Heart right ventricle (tissue), 16 donors: Measurements from ENCODE around the gene DKK3. TPM values are rescaled to one million over a fixed set of nuclear protein-coding genes. Genes with fewer than 3 reads are reported as not detected.

Experiments used
- ATAC-seq, 8 donors: fragments of 200-7000 bp; cut with Tn5 transposase; one replicate each; pipeline ENCODE4 v1.9.1; 2020; ENCODE audit warnings: mild to moderate bottlenecking in 8 of 8, moderate library complexity in 8 of 8, moderate number of reproducible peaks in 1 of 8
- DNase-seq, 2 donors: peaks; one replicate each; pipeline ENCODE4 v3.0.0-alpha.2; 2020
- H3K27ac ChIP-seq, 10 donors: fragments of 200-600 bp; sonication (generic) in 2 of 10; one replicate each; pipeline versions ENCODE4 v1.5.0 to v1.8.0; 2020 to 2022; ENCODE audit warnings: mild to moderate bottlenecking in 3 of 10
- H3K27me3 ChIP-seq, 7 donors: fragments of 200-600 bp; one replicate each; pipeline ENCODE4 v1.8.0; 2021 to 2022; ENCODE audit warnings: mild to moderate bottlenecking in 2 of 7
- H3K36me3 ChIP-seq, 9 donors: fragments of 200-600 bp; sonication (generic) in 1 of 9; one replicate each; pipeline versions ENCODE4 v1.5.0 to v1.8.0; 2020 to 2022; ENCODE audit warnings: mild to moderate bottlenecking in 2 of 9
- H3K4me1 ChIP-seq, 9 donors: fragments of 200-600 bp; sonication (generic) in 1 of 9; one replicate each; pipeline versions ENCODE4 v1.5.0 to v1.8.0; 2020 to 2022; ENCODE audit warnings: mild to moderate bottlenecking in 4 of 9
- H3K4me3 ChIP-seq, 10 donors: fragments of 200-600 bp; sonication (generic) in 2 of 10; one replicate each; pipeline versions ENCODE4 v1.5.0 to v1.8.0; 2020 to 2022; ENCODE audit warnings: mild to moderate bottlenecking in 7 of 10, moderate library complexity in 2 of 10
- H3K9me3 ChIP-seq, 11 donors: fragments of 200-600 bp in 10 of 11; sonication (generic) in 2 of 11; one replicate each; pipeline versions ENCODE4 v1.5.0 to v1.8.0; 2013 to 2022; ENCODE audit warnings: mild to moderate bottlenecking in 2 of 11, control low read depth in 1 of 11, moderate library complexity in 1 of 11
- WGBS, 2 donors: extraction: QIAGEN DNeasy Blood & Tissue Kit; methylation state at CpG; one replicate each; pipeline ENCODE4 v1.1.7; 2013; ENCODE audit warnings: inconsistent platforms in 1 of 2; 5-methylcytosine and 5-hydroxymethylcytosine counted together
- intact Hi-C, 10 donors: fragments of 100-400 bp; cut with DNase I; formaldehyde crosslinking; loops; one replicate each; pipeline versions ENCODE4 v1.11.1 to v1.14.2; 2022
- polyA plus RNA-seq, 2 donors: library from polyadenylated mRNA; stranded (reverse); fragments of 200-250 nt; gene quantifications; one replicate each; pipeline ENCODE4 v1.2.3, GENCODE V29; 2013
- total RNA-seq, 10 donors: library from RNA; stranded (reverse); fragmentation: NEBNext Ultra II Directional in 3 of 10; extraction: Animal tissue kit (Norgen Biotek cat#: 25700) in 3 of 10; gene quantifications; one replicate each; pipeline versions ENCODE4 v1.2.1 to v1.2.4, GENCODE V29; 2021 to 2023
- TF ChIP-seq, protein P1 (sequence below), 9 donors: fragments of 200-600 bp; sonication (generic) in 2 of 9; IDR thresholded peaks; one replicate each; pipeline versions ENCODE4 v1.5.0 to v1.8.0; 2021 to 2022; ENCODE audit warnings: antibody characterized with exemption in 9 of 9, mild to moderate bottlenecking in 5 of 9, moderate library complexity in 1 of 9
- donor health status: Arrhythmogenic right ventricular cardiomyopathy.
- donor health status: ischemic (EF 13 %, LVEDD 7.1; RV severe dilation, severe dysfunction).
- donor health status: healthy with polysubstance abuse.
- donor health status: DM: no; HTN: yes; CAD: no.
- donor health status: DM: no; HTN: no; CAD: no.
- donor health status: ischemic (EF 25% LVEDD 6.9; RV normal size, moderate dysfunction).
- donor health status: ischemic (EF 25% LVEDD 5.7; RV mildly dilated, moderate dysfunction).
- donor health status: healthy.
- donor health status: DM: yes; HTN: yes; CAD: no.
- donor health status: Ischemic cardiomyopathy.
- donor health status: ischemic (EF 35%, LVEDD 5.7; RV mildly dilated, moderate dysfunction).
- donor health status: nonischemic (EF 11% LVEDD 7.7; RV severe dilation, severe dysfunction).
- donor health status: DM: yes; HTN: yes; CAD: no.
- donor health status: PGD.
- donor health status: ischemic (EF 29% LVEDD 5.4; RV normal size, mild dysfunction).
- donor health status: nonischemic (EF 23%, LVEDD 6.1; RV moderate dilation, normal function).

DKK3 gene
- total and polyA plus RNA-seq, 12 donors = 113 to 1,034 (median 601) TPM

DNA sequence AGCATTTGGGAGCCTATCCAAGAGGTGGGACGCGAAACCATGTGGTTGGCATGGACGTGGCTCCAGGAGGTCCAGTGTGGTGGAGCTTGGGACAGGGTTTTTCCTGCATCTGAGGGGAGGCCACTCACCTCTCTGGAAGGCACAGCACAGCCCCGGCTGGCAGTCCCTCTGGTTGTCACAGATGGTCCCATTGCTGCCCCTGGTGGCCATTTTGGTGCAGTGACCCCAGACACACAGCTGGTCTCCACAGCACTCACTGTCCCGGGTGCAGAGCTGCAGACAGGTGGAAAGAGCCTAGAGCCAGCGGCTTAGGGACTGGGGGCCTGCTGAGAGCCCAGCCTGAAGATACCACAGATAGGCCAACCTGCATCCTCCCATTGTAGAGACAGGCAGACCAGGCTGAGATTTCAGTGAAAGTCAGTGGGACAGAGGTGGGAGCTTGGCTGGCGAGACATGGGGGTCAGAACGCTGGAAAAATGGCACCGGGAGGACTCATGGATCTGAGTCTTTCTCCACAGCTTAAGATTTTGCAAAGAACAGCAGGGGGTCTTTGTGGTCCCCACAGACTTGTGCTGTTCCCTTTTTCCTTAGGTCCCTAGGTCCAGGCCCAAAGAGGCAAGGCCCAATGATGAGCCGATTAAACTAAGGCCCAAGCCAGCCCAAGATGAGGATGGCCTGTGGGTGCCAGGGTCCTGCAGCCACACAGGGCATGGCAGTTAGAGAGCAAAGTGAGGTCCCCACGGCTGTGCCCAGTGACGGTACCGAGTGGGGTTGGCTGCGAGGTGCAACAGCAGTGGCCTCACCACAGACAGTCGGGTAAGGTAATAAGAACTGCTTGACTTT, 41.4 kb downstream of the DKK3 start:
- H3K36me3 ChIP-seq = peaks cover 0 to 42% (median 0%) of the 10 kb centered on the region in 9 donors
- intact Hi-C loops = loop anchor here in 2 of 10 donors (5.0 kb wide), 2 partner anchors 40 to 75 kb away; partner anchors contain the start of gene DKK3 (in 1 of the 2)
- peaks cover 0 to 1% (median 0%) of the 10 kb centered on the region in 11 donors for H3K9me3 ChIP-seq
- ATAC-seq (peak in 7 of 8 donors; percentile 35 to 70 (median 64)), DNase-seq (peak; percentile 74 to 80)
- no peak overlapping the region for H3K4me3 ChIP-seq
- 63 to 77% methylated on average over 15 of the region's 15 CpGs for WGBS, 2 donors
- peaks cover 4 to 85% (median 55%) of the 10 kb centered on the region in 9 donors for H3K4me1 ChIP-seq
- no peaks in the 10 kb centered on the region for H3K27me3 ChIP-seq
- peak overlapping the region in 2 of 10 donors; percentile 19 to 32 for H3K27ac ChIP-seq
- TF ChIP-seq, protein P1, sequence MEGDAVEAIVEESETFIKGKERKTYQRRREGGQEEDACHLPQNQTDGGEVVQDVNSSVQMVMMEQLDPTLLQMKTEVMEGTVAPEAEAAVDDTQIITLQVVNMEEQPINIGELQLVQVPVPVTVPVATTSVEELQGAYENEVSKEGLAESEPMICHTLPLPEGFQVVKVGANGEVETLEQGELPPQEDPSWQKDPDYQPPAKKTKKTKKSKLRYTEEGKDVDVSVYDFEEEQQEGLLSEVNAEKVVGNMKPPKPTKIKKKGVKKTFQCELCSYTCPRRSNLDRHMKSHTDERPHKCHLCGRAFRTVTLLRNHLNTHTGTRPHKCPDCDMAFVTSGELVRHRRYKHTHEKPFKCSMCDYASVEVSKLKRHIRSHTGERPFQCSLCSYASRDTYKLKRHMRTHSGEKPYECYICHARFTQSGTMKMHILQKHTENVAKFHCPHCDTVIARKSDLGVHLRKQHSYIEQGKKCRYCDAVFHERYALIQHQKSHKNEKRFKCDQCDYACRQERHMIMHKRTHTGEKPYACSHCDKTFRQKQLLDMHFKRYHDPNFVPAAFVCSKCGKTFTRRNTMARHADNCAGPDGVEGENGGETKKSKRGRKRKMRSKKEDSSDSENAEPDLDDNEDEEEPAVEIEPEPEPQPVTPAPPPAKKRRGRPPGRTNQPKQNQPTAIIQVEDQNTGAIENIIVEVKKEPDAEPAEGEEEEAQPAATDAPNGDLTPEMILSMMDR (IDR thresholded peaks at IDR 0.05) = peak; percentile 73 to 84 (median 80)

DNA sequence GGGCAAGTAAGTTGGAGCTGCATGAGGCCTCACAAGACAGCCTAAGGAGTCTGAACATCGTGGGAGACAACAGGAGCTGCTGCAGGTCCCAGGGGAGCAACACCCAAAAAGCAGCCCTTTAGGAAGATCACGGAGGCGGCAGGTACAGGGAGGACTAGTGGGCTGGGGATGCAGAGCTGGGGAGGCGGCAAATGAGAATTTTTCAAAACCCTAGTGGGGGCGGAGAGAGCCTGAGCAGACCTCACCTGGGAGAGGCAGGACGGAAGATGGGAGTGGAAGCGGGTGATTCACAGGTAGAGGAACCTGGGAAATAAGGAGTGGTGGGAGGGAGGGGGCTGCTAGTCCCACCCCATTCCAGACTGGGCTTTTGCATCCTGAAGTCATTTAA, 42.1 kb downstream of the DKK3 start:
- Histone ChIP-seq H3K9me3 (peaks cover 0 to 8% (median 0%) of the 10 kb centered on the region in 11 donors), H3K36me3 (peaks cover 0 to 42% (median 0%) of the 10 kb centered on the region in 9 donors), H3K27ac (peak overlapping the region in 1 of 10 donors; percentile 2), H3K4me1 (peaks cover 0 to 84% (median 54%) of the 10 kb centered on the region in 9 donors), H3K27me3 (no peaks in the 10 kb centered on the region), H3K4me3 (no peak overlapping the region)
- ATAC-seq (no peak), DNase-seq (no peak)
- WGBS, 2 donors = 90 to 95% methylated on average over 7 of the region's 7 CpGs
- TF ChIP-seq, protein P1 (IDR thresholded peaks at IDR 0.05) = no peak
- intact Hi-C loops = loop anchor here in 2 of 10 donors (5.0 kb wide), 2 partner anchors 41 to 76 kb away; partner anchors contain the start of gene DKK3 (in 1 of the 2)

DNA sequence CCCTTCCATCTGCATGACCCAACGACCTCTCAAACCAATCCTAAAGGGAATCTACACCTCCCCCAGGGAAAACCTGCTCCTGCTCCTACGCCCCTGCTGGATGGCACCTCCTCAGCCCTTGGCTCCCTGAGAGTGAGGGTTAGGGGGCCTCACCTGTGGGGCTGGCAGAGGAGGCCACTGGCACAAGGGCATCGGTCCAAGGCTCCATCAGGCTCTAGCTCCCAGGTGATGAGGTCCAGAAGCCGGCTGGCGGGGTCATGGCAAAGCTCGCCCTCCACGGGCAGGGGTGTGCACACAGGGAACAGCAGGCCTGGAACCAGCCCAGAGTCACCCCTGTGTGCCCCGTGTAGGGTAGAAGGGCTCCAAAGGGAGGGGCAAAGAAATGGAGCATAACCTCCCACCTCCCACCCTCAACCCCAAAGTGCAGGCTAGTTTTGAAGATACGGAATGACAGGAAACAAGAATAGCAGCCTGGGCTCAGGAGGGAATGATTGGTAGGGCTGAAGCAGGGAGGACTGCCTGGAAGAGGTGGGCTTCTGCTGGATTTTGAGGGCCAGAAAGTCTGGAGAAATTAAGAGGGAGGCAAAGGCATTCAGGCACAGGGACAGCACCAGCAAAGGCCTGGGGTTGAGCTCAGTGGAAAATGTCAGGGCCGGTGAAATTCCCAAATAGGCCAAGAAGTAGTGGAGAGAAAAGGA, 42.6 kb downstream of the DKK3 start:
- ATAC-seq (no peak), DNase-seq (peak in 1 of 2 donors; percentile 4)
- Histone ChIP-seq H3K4me3 (no peak overlapping the region), H3K4me1 (peaks cover 0 to 85% (median 51%) of the 10 kb centered on the region in 9 donors), H3K27me3 (no peaks in the 10 kb centered on the region), H3K27ac (peak overlapping the region in 3 of 10 donors; percentile 47 to 80 (median 68)), H3K9me3 (peaks cover 0 to 10% (median 0%) of the 10 kb centered on the region in 11 donors), H3K36me3 (peaks cover 0 to 42% (median 0%) of the 10 kb centered on the region in 9 donors)
- WGBS, 2 donors = 79 to 85% methylated on average over 10 of the region's 10 CpGs
- TF ChIP-seq, protein P1 (IDR thresholded peaks at IDR 0.05) = no peak
- intact Hi-C loops = loop anchor here in 2 of 10 donors (5.0 kb wide), 2 partner anchors 41 to 76 kb away; partner anchors contain the start of gene DKK3 (in 1 of the 2)

DNA sequence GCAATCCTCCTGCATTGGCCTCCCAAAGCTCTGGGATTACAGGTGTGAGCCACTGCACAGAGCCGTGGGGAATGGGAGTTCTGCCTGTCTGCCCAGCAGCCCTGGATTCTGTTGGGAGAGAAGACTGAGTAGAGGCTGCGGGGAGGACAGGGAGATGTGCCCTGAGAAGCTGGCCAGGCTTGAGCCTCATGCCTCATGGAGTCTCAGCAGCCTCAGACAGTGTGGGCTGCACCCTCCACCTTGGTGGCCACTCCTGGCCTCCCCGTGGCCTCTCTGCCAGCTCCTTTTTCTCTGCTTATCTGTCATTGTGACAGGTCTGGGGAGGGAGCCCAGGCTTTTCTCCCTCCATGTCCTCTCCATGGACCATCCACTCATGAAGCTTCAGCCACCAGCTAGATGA, 43.2 kb downstream of the DKK3 start:
- Histone ChIP-seq H3K36me3 (peaks cover 0 to 42% (median 0%) of the 10 kb centered on the region in 9 donors), H3K27me3 (no peaks in the 10 kb centered on the region), H3K27ac (peak overlapping the region in 6 of 10 donors; percentile 47 to 80 (median 68)), H3K9me3 (peaks cover 0 to 10% (median 0%) of the 10 kb centered on the region in 11 donors), H3K4me3 (no peak overlapping the region), H3K4me1 (peaks cover 0 to 85% (median 46%) of the 10 kb centered on the region in 9 donors)
- DNase-seq = no peak
- TF ChIP-seq, protein P1 (IDR thresholded peaks at IDR 0.05) = no peak
- intact Hi-C loops = loop anchor here in 2 of 10 donors (5.0 kb wide), 2 partner anchors 42 to 77 kb away; partner anchors contain the start of gene DKK3 (in 1 of the 2)
- ATAC-seq = peak in 1 of 8 donors; percentile 5
- 71 to 79% methylated on average over 3 of the region's 3 CpGs for WGBS, 2 donors
